ENCODE data around the gene DNAJC8.

The DNAJC8 gene

GRCh38 chr1:28232558-28233263 is at the start of gene DNAJC8:
Gene DNAJC8 (minus strand): TSS chr1:28233029. CDS start chr1:28232998, 31 bp downstream.
- peak; percentile 94 for DNase-seq

- no peak for DNase-seq
Measured at GRCh38 chr1:28281608-28282425, 49.0 kb upstream of the DNAJC8 start.

GRCh38 chr1:28280977-28281381 is 48.1 kb upstream of the DNAJC8 start:
- DNase-seq = no peak

GRCh38 chr1:28280501-28280900 is 47.7 kb upstream of the DNAJC8 start:
- no peak for DNase-seq

- no peak for DNase-seq
Measured at GRCh38 chr1:28279721-28280120, 46.9 kb upstream of the DNAJC8 start.

GRCh38 chr1:28278763-28279162 is 45.9 kb upstream of the DNAJC8 start:
- DNase-seq = no peak

- DNase-seq = no peak
Measured at GRCh38 chr1:28273216-28273860, 40.5 kb upstream of the DNAJC8 start.

GRCh38 chr1:28272215-28272852 is 39.5 kb upstream of the DNAJC8 start:
- DNase-seq = no peak

GRCh38 chr1:28269529-28269928 is 36.7 kb upstream of the DNAJC8 start:
- no peak for DNase-seq

GRCh38 chr1:28267633-28268032 is 34.8 kb upstream of the DNAJC8 start:
- no peak for DNase-seq

GRCh38 chr1:28266920-28267322 is 34.1 kb upstream of the DNAJC8 start:
- DNase-seq = no peak

- no peak for DNase-seq
Measured at GRCh38 chr1:28265577-28265976, 32.7 kb upstream of the DNAJC8 start.

GRCh38 chr1:28264897-28265296 is 32.1 kb upstream of the DNAJC8 start:
- no peak for DNase-seq

- no peak for DNase-seq
Measured at GRCh38 chr1:28260803-28261174, 28.0 kb upstream of the DNAJC8 start.

- DNase-seq = peak; percentile 63
Measured at GRCh38 chr1:28259934-28260802, 27.3 kb upstream of the DNAJC8 start.

- peak; percentile 96 for DNase-seq
Measured at GRCh38 chr1:28259252-28259933, 26.6 kb upstream of the DNAJC8 start, which contains the start of gene SESN2. Gene SESN2 (plus strand): TSS chr1:28259518. CDS start chr1:28259848, 330 bp downstream.

- DNase-seq = no peak
Measured at GRCh38 chr1:28258628-28259251, 25.9 kb upstream of the DNAJC8 start.

- DNase-seq = no peak
Measured at GRCh38 chr1:28257736-28258135, 24.9 kb upstream of the DNAJC8 start.

- no peak for DNase-seq
Measured at GRCh38 chr1:28256197-28256827, 23.5 kb upstream of the DNAJC8 start.

- no peak for DNase-seq
Measured at GRCh38 chr1:28249866-28250295, 17.1 kb upstream of the DNAJC8 start.
